ENCODE data around the gene ALK.

Gene ALK

GRCh38 chr2:29164091-29164846 lies 757.1 kb downstream of the ALK start:
- DNase-seq, result no peak

- DNase-seq, result no peak
Measured at GRCh38 chr2:29162204-29162928, 759.0 kb downstream of the ALK start.

DNA sequence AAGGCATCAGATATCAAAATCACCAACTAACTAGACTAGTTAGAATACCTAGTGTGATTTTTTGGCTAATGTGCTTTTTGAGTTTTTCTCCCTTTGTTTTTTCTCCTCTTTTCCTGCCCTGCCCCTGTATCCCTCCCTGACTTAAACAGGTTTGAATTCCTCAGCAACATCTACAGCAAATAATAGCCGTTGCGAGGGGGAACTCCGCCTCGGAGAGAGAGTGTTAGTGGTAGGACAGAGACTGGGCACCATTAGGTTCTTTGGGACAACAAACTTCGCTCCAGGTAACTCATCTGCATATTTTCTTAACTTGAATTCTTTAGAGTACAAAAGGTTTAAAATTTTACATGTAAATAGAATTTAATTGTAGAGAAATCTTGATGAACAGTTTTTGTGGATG lies 761.2 kb downstream of the ALK start:
- no peak for DNase-seq

DNA sequence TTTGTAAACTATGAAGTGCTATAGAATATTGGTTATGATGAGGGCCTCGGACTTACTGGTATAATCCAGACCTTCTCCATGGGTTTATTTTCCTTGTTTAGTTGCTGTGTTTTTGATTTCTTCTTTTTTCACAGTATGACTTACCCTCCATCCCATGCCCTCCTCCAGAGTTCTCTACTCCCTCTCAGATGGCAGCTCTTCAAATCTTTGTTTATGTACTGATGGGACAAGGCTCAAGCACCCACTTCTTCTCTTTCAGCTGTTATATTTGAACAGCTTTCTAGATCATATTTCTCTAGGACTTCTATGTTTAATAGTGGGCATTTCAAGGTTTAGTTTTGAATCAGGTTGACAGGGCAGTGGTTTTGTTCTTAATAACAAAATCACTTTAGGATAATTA lies 762.3 kb downstream of the ALK start:
- DNase-seq, result no peak

DNA sequence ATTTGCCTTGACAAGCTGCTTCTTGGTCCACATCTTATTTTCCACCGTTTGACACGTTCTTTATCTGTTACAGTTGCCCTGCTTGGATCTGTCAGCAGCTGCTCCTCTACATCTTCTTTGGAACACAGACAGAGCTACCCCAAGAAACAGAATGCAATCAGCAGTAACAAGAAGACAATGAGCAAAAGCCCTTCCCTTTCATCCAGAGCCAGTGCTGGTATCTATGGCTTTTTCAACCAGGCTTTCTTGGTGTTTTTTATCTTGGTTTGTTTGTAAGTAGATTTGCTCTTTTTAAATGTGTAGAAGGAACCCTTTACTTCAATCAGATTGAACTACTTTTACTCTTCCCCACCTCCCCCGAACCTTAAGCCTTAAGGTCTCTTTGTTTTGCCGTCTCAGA lies 764.3 kb downstream of the ALK start:
- no peak for DNase-seq

DNA sequence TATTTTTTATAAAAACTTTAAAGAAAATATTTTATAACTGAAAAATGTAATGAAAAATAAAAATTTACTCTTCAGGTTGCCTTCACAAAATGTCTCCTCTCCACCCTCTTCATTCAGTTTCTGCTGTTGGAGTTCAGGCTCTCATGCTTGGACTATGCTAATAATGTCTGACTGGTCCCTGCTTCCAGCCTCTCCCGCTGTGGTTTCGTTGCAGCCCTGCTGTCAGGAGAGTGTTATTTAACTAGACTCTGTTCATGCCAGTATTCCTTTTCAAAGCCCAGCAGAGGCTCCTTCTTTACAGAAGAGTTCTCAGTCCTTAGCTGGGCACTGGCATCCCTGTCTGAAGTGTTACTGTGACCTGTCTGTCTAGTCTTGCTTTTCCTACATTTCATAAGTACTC lies 765.8 kb downstream of the ALK start:
- no peak for DNase-seq

DNA sequence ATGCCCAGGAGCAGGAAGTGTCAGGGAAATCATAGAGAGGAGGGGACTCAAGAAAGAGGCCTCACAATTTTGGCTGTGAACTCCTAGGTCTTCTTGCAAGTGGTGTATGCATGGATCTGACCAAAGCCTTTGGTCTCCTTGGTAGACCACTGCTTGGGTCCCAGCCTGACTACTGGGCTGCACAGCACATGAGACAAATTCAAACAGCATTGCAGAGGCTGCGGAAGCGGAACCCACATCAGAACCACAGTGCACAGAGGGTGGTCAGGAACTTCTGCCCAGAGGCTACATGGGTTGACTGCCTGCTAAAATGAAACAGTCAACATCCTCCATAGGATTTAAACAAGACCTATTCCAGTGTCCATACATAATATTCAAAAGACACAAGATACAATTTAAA lies 766.8 kb downstream of the ALK start:
- no peak for DNase-seq

DNA sequence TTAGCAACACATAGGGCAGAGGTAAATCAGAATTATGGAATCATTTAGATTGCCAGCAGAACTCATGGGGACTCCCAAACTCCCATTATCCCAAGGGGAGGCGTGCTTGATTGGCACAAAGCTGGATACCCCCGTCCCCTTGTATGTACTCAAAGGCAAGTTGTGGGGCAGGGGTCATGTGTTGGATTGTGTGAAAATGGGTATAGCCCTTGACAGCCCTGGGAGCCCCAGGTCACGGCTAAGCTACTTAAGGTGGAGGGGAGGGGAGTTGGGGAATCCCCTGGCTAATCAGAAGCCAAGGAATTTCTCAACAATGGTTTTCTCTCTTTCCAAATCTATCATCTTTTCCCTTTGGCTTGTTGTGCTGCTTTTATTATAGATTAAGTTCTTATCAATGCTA lies 773.4 kb downstream of the ALK start:
- no peak for DNase-seq

- DNase-seq, result no peak
Measured at GRCh38 chr2:29146197-29146596, 775.2 kb downstream of the ALK start.

DNA sequence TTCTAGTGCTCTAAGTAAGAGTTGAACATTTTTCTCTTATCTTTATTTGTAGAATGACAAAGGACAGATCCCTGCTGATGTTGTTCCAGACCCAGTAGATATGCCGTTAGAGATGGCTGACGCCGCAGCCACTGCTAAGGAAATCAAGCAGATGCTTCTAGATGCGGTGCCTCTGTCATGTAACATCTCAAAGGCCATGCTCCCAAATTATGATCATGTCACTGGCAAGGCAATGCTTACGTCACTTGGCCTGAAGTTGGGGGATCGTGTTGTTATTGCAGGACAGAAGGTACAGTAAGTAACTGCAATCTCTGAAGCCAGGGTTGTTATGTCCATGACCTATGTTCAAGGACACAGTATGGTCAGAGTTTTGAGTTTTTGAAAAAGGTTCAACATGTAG lies 777.7 kb downstream of the ALK start:
- no peak for DNase-seq
